DMS53 treated with DMSO at 0.1 percent for 48 hours (cell line): Measurements from ENCODE around the gene KRT3.

Source experiments
- DNase-seq: peaks from one replicate; lab custom pipeline; 2025; ENCODE audit not compliant: unreplicated experiment; lab: John Stamatoyannopoulos, UW

KRT3 gene

DNA sequence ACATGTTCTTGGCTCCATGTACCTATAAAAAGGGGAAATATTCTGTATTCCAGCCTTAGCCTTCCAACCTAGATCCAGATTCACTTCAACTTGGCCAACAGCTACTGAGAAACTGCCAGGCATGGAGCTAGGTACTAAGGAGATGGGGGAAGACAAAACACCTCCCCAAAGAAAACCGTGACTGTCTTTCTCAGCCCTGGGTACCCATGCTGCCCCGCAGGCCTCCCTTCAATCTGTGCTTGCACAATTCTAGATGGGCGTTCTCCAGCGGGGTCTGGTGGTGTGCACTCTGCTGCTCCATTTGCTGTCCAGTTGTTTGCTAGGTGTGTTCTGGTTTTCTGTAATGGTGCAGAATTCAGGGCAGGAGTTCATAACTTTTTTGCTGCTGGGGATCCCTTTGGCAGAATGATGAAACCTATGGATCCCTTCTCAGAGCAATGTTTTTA is 18.8 kb upstream of the KRT3 start:
- DNase-seq, result no peak

DNA sequence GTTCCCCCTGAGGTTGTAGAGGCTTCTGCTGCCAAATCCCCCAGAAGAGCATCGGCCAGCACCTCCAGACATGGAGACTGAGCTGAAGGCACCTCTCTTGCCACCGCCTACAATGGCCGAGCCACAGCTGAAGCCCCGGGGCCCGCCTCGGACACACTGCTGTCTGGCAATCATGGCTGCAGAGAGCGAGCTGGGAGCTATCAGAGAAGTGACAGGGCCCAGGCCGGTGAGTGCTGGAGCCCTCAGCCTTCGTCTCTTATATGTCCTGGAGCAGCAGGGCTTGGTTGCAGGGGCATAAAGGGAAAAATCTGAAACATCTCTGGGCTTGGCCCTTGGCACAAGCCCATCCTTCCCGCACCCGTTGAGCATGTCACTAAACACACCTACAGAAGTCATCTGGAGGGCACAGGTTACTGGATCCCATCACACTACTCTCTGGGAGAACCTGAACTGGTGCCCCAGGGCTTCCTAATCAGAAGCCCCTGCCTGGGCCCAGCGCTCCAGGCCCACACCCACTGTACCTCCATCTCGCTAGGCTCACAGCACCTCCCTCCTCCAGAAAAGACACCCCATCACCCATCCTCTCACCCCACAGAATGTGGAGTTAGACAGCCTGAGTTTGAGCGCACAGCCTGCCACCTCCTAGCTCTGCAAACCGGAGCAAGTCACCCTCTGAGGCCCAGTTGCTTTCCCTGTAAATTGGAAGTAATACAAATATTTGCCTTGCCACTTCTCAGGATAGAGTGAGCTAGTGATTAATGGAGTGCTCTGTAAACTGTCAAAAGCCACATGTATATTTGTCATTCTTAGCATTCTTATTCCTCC is 18.2 kb upstream of the KRT3 start, which contains the start of gene KRT4:
TSS of gene KRT4 (minus strand) at position 232 of the 825 bp plus-strand sequence. CDS start at position 174, 58 bp downstream.
- peak; percentile 77 for DNase-seq

DNA sequence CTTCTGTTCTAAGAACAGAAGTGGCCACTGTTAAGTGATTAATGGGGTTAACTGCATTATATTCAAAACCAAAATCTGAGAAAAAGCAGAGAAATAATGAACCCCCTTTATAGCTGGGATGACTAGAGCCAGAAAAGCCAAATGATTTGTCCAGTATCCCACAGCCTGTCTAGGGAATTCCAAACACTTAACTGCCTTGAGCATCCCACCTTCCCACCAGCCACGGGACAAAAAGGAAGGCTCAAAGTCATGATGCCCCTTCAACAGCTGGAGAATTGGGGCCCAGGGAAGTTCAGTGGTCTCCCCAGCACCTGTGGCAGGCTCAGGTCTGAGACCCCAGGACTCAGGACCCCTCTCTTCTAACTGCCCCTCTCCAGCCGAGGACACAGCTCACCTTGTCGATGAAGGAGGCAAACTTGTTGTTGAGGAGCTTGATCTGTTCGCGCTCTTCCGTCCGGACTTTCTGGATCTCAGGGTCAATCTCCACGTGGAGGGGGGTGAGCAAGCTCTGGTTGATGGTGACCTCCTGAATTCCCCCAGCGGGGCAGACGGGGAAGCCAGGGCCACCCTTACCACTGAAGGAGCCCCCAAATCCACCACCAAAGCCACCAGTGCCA is 17.4 kb upstream of the KRT3 start:
- DNase-seq, result no peak

DNA sequence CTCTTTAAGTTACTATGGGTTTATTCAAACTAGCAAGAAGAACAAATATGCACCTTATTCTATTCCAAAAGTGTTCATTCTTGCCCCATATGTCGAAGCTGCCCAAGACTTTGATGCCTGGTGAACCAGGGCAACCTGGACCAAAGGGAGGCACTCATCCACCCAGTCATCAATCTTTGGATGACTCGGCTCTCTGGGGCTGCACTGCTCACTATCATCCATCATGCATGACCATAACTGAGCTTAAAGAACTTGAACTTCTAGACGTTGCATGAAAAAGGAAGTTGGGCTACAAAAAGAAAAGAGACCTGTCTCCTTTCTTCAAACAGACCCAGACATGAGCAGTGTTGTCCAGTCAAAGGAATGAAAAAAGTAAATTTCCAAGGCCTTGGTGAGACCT is 16.8 kb upstream of the KRT3 start:
- DNase-seq, result no peak

DNA sequence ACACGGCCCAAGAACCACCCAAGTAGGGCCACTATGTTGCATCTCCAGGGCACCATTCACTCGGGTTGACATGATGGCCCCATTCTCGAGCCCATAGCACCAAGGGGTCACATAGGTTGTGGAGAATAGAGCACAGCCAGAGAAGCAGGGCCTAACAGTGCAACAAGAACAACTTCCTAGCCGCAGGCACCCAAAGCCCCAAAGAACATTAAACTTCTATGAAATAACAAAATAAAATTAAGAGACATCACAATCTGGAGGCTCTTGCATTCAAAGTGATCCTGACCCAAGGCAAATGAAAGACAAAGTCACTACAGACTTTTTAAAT is 16.1 kb upstream of the KRT3 start:
- DNase-seq, result no peak

DNA sequence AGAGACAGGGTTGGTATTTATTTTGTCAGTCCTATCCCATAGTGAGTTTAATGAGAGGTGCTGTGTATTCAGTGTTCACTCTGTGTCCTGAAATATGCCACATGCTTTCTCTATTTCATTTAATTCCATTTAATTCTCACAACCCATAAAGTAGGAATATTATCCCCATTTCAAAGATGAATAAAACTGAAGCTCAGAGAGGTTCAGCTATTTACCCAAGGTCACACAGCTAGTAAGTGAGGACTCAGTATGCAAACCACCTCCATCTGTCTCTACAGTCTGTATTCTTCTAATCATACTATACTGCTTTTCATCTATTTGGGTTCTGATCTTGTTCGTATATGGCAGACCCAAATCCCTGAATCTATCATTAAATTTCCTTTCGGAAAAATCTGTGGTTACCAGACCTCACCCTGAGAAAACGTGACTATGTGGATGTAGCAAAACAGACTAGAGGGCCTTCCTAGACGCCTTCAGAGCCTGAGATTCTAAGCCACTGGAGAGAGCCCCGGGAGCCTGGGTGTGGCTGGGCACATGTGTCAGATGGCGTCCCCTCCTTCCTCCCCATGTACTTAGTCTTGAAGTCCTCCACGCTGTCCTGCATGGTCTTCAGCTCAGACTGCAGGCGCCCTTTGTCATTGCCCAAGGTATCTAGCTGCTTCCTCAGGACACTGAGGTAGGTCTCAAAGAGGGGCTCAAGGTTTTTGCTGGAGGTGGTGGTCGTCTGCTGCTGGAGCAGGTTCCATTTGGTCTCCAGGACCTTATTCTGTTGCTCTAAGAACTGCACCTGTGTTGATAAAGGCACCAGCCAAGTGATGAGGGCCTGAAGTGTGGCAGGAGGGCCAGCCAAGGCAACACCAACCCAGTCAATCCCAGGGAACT is 15.5 kb upstream of the KRT3 start:
- no peak for DNase-seq

DNA sequence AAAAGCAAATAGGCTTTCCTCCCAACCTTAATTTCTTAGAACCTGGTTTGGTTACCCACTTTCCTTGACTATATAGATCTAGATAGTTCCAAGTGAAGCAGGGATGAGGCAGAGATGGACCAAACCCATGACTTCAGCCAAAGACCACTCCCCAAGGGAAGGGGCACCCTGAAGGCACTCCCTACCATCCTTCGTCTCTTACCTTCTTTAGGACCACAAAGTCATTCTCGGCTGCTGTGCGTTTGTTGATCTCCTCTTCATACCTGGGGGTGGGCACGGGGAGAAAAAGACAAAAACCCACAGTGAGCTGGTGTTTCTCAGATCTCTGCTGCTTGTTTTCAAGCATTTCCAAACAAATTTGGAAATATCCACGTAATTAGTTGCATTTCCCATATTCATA is 14.6 kb upstream of the KRT3 start:
- DNase-seq, result no peak

DNA sequence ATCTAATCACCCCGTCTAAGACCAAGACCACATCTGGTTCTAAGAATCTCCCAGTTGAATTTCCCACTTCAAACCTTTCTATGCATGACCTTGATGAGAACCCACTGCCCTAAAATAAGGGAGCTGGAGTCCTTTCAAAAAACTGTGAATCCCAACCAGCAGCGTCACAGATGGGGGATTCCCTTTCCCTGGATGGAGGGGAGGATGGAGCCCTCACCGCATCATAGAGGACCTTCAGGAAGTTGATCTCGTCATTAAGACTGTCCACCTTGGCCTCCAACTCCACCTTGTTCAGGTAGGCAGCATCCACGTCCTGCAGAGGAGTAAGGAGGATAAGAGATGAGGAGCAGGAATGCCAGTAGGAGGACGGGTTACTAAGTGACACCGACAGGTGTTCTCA is 13.2 kb upstream of the KRT3 start:
- DNase-seq, result no peak

DNA sequence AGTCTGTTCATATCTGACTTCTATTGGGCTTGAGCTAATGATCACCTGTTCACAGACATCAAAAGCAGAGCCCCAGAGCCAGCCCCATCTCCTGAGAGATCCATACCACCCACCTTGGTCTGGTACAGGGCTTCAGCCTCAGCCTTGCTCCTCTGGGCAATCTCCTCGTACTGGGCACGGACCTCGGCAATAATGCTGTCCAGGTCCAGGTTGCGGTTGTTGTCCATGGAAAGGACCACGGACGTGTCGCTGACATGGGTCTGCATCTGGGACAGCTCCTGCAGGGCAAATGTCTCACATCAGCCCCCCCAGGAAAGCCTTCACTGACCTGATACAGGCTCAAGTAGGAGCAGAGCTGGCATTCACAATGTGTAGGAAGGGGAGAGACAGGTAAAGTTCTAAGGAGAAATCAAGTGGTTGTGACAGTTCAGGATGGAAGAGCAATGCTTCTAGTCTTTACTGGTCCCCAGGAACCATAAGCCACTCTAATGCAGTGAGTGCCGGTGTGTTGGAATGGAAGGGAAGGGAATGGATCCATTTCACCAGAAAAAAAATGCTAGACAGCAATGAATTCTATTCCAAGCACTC is 12.8 kb upstream of the KRT3 start:
- DNase-seq, result no peak

DNA sequence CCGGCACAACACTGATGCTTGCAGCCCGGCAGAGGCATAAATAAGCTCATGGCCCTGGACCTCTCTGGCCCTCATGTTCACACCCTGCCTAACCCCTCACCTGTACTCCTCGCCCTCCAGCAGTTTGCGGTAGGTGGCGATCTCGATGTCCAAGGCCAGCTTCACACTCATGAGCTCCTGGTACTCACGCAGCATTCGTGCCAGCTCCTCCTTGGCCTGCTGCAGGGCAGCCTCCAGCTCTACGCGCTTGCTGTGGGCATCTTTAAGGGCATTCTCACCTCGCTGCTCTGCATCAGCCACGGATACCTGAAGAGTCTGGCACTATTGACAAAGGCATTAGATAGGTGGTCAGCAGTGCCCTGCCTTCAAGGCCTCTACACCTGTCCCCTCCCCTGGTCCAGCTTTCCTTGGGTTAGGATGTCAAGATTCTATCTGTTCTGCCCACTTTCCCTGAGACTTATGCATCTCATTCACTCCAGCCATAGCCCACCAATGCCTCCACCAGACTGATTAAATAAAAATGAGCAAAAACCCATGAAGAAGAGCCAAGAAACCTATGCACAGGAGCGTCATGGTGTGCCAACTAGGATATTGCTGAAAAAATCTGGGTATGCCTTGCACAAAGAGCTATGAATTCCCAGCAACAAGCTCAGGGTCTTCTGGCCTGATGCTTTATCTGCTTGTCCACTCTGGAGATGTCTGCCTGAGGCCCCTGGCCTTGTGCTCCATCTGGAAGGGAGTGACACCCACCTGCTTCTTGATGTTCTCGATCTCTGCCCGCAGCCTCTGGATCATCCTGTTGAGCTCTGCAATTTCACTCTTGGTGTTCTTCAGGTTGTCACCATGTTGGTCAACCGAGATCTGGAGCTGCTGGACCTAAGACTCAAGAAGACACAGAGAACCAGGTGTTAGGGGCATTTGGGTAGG is 11.9 kb upstream of the KRT3 start:
- DNase-seq, result no peak

DNA sequence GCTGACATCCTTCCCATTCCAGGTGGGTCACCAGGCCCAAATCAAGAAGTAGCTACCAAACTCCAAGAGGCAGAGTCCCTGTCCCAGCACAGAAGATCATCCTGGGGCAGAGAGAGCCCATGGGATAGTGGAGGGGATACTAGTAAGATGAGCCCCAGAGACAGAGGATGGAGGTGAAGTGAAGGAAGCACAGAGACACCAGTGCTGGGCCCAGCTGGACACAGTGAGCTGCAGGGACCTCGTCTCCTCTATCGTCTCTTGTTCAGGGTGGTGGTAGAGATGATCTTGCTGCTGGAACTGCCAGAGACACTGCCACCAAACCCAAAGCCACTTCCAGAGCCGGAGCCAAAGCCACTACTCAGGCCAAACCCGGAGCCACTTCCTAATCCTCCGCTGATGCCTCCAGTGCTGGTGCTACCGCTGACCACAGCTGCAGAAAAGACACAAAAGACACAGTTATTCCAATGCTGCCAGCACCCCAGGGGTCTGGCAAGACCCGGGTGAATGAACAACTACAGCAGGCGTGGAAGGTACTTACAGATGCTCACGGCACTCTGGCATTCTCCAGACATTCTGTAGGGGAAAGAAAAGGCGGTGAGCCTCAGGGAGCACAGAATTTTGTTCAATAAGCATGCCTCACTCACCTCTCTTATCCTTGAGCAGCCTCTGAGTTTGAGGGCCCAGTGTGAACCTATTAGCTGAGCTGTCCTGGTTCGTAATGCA is 11.1 kb upstream of the KRT3 start:
- no peak for DNase-seq

DNA sequence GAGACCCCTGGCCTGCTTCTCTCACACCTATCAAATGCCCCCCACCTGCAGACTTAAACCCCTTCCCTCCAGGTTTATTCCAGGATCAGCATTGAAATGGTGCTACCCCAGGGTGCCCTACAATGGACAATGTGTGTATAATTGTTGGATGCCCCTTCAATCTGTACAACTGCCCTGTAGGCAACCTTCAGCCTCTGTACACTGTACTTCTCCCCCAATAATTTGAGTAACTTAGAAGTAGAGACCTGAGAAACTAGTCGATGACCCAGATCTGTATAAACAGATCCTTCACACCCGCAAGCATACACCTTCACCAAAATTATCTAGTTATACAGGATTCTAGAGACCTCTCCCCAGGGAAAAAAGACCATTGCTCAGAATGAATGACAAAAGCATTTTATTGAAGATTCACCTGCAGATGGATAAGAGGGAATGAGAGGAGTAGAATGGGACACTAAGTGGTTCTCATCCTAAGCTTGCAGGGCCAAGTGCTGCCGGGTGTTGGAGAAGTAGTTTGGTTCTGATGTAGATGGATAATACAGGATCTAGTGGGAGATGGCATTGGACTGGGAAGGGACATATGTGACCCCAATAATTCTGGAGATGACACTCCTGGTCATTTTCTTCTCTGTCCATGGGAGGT is 10.4 kb upstream of the KRT3 start:
- DNase-seq, result no peak

DNA sequence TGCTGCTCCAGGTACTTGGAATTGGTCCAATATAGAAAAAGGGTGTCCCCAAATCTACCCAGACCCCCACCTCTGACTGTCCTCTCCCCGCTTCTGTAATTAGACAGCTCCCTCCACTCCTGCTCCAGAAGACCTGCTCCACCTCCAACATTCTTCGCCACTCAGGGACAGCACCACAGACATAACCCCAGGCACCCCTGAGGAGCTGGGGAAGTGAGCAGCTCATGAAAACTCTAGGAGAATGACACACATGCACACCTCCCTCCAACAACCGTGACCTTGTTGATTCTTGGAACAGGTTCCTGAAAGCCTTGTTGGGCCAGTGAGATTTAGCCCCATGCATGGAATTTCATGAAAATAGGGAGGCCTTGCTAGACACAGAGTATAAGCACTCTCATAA is 9.8 kb upstream of the KRT3 start:
- no peak for DNase-seq

DNA sequence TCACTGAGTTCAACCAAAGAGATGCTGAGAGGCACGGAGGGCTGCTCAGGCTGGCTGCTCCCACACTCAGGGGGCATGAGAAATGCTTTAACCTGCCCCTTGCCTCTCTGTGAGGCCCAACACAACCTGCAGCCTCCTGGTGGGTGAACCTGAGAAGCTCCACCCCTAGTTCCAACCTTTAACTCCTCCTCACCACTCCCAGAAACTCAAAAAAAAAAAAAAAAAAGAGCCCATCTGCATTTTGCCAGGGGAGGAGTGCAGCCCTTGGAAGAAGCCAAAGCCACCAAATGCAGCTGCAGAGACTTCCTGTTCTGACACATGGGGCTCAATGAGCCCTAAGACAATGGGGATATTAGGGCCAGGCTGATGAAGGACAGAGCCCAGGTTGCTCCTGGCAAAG is 9.1 kb upstream of the KRT3 start:
- DNase-seq, result no peak

DNA sequence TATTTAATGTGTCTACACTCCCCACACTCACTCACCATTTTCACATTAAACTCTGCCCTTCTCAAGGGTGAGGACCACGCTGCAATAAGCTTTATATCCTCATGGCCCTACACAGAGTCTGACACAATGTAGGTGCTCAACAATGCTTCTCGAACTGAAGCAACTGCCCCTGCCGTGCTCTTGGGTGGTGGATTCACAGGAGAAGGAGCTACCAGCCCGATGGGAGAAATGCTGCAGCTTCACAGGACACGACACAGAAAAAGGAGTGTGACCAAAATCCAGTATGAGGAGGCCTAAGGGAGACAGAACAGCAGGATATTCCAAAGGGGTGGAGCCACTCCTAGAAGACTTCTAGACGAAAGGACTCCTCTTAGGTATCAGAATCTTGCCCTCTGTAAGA is 6.5 kb upstream of the KRT3 start:
- no peak for DNase-seq

DNA sequence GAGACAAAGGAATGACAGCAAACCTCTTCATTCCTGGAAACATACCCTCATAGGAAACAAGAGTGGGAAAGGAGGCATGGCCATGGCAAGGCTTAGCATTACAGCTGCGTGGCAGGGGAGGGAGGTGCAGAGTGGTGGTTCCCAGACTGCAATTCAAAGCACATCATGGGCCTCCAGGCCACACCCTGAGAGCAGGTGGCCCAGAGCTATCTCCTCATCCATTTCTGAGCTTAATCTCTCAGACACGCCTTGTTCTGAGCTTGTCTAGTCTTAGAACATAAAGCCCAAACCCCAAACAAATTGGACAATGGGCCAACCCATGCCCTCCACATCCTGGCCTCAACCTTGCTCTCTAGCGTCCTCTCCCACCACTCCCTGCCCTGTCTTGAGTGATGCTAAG is 5.9 kb upstream of the KRT3 start:
- DNase-seq, result no peak

DNA sequence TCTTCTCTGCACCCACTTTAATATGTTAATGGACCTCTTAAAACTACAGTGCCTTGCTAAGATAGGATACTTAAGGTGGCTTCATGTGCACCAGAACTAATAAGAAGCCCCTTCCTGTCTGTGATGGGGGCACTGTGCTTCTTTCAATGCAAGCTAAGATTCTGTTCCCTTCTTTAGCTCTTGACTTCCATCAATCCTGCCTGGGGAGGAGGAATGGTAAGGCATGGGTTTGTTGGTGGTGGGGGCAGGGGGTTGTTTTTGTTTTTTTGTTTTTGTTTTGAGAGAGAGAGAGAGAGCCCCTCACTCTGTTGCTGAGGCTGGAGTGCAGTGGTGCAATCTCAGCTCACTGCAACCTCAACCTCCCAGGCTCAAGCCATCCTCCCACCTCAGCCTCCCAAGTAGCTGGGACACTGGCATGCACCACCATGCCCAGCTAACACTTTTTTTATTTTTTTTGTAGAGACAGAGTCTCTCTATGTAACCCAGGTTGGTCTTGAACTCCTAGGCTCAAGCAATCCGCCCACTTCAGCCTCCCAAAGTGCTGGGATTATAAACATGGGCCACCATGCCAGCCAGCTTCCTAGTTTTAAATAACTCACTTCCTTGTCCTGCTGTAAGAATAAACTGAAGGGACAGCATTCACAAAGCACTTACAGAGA is 4.5 kb upstream of the KRT3 start:
- DNase-seq, result no peak

DNA sequence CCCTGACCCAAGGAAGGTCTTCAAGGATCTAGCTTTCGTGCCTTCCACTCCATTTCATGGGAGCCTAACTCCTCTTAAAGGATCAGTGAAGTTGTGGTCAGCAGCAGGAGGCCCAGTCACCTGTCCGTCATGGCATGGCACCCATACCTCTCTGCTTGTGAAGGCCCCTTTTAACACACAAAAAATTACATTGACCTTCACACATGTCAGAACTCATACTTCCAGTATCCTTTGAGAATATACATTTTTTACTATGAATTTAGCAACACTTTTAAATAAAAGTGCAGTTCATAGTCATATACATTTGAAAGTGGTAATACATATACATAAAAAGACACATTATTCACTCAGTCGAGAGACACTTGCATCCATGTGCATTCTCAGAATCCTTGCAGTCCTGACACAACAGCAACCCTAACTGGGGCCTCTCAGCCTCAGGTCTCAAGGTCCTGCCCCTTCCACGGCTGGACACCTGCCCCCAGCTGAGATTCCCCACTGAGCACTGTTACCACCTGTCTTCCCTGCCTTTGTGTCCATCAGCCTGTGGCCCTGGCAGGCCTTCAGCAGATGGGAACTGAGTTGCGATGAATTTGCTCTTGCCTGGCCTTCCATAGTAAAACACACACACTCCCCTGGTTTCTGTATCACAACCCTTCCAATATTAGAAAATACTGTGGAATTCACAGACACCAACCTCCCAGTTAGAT is 3.7 kb upstream of the KRT3 start:
- DNase-seq, result no peak
